PFSK-1 (cell line): ENCODE data around the gene PRELID3B.

Source experiments
- FOXP2 ChIP-seq: optimal IDR thresholded peaks from 2 replicates; pipeline ENCODE3; 2011; ENCODE audit warnings: borderline replicate concordance, control low read depth, inconsistent platforms; ENCODE audit not compliant: insufficient read depth; ENCODE audit errors: extremely low read length, extremely low read depth
- POLR2AphosphoS5 ChIP-seq: IDR thresholded peaks from 2 replicates; pipeline ENCODE4 v1.6.1; 2012; ENCODE audit warnings: low read depth, mild to moderate bottlenecking, control low read depth, low read length, moderate library complexity
- SIN3A ChIP-seq: IDR thresholded peaks from 2 replicates; pipeline ENCODE4 v1.6.1; 2012; ENCODE audit warnings: mild to moderate bottlenecking, low read length, moderate library complexity, borderline replicate concordance; ENCODE audit not compliant: insufficient read depth
- TAF1 ChIP-seq: IDR thresholded peaks from 2 replicates; pipeline ENCODE4 v1.6.1; 2012; ENCODE audit warnings: low read length, control low read depth, borderline replicate concordance; ENCODE audit not compliant: insufficient read depth
- TF ChIP-seq, protein P1 (sequence below), 2 experiments: IDR thresholded peaks; 2 replicates each; pipeline versions ENCODE4 v1.6.1 to v1.8.0; 2011 to 2012; ENCODE audit warnings: low read depth in 2 of 2, low read length in 2 of 2, control low read depth in 1 of 2, inconsistent platforms in 1 of 2, mild to moderate bottlenecking in 1 of 2, moderate library complexity in 1 of 2; ENCODE audit not compliant: insufficient read depth in 1 of 2

Gene PRELID3B

DNA sequence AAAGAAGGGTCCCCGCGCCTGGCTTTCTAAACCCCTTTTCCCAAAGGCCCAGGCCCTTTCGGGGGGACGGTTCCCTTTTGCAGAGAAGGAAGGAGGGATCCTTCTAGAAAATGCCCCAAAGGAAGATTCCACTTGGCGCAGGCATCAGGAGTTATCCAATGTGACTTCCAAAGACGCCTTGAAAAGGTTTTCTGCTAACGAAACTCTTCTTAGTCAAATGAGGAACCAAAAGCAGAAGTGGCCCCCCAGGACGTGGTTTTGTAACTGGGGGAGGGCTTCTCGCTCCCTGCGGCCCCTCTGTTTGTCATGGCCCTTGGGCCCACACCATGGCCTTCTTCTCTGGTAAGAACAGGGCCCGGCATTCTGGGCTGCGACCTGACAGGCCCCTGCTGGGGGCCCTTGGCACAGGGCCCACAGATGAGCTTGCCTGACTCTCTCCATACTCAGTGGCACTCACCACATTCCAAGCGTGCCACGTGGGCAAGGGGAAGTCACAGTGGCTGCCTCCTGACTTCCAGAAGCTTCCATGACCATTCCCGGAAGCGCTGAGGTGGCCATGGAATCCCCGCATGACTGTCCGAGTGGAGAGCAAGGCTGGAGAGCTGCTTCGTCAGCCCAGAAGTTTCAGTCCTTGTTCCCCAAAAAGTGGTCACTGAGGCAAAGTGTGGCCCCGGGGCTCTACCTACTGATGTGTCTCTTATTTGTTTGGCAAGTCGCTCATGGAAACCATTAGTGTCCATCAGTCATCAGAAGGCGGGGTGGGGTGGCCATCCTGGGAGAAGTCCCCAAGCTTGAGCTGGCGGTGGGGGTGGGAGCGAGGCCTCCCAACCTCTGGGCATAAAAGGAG is 34.7 kb downstream of the PRELID3B start:
- TF ChIP-seq TAF1: no peak
- TF ChIP-seq FOXP2: no peak
- TF ChIP-seq, protein P1, sequence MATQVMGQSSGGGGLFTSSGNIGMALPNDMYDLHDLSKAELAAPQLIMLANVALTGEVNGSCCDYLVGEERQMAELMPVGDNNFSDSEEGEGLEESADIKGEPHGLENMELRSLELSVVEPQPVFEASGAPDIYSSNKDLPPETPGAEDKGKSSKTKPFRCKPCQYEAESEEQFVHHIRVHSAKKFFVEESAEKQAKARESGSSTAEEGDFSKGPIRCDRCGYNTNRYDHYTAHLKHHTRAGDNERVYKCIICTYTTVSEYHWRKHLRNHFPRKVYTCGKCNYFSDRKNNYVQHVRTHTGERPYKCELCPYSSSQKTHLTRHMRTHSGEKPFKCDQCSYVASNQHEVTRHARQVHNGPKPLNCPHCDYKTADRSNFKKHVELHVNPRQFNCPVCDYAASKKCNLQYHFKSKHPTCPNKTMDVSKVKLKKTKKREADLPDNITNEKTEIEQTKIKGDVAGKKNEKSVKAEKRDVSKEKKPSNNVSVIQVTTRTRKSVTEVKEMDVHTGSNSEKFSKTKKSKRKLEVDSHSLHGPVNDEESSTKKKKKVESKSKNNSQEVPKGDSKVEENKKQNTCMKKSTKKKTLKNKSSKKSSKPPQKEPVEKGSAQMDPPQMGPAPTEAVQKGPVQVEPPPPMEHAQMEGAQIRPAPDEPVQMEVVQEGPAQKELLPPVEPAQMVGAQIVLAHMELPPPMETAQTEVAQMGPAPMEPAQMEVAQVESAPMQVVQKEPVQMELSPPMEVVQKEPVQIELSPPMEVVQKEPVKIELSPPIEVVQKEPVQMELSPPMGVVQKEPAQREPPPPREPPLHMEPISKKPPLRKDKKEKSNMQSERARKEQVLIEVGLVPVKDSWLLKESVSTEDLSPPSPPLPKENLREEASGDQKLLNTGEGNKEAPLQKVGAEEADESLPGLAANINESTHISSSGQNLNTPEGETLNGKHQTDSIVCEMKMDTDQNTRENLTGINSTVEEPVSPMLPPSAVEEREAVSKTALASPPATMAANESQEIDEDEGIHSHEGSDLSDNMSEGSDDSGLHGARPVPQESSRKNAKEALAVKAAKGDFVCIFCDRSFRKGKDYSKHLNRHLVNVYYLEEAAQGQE (IDR thresholded peaks at IDR 0.05; ENCODE audit: insufficient read depth in 1 of 2, low read depth in 2 of 2, low read length in 2 of 2): no peak
- TF ChIP-seq SIN3A: no peak

DNA sequence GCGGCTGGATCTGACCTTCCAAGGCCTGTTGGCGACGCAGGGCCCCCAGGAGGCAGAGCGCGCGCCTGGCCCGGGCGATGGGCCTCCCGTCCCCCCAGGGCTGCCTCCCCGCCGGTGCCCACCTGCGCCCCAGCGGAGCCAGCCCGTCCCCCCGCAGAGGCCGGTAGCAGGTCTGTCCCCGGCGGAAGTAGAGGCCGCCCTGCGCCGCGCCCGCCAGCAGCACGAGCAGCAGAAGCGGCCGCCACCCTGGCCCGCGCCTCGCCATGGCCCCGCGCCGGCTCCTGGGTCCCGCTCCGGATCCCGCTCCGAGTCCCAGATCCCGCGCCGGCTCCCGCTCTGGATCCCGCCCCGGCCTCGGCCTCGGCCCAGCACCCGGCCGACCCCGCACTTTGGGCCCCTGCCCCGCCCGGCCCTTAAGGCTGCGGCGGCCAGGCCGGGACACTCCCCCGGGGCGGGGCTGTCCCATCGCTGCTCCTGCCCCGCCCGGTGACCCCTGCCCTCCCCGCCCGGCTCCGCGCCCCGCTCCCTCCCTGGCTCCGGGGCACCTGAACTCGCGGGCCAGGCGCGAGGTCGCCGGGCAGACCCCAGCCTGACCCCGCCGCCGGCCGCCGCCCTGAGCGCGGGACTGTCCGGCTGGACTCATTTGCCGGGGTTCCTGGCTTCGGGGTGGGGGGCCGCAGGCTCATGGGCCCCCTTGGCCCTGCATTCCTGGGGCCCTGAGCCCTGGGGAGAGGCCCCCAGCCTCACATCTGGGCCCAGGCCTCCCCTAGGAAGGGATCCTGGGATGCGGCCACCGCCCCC is 35.5 kb downstream of the PRELID3B start, which contains the start of gene CTSZ:
CTSZ (minus strand) TSS at position 391 of the 801 bp plus-strand sequence; CDS start at position 265, 126 bp downstream.
- TF ChIP-seq POLR2AphosphoS5 (no peak), TAF1 (no peak), FOXP2 (no peak), SIN3A (no peak)
- TF ChIP-seq, protein P1 (IDR thresholded peaks at IDR 0.05; ENCODE audit: insufficient read depth in 1 of 2, low read depth in 2 of 2, low read length in 2 of 2): no peak

DNA sequence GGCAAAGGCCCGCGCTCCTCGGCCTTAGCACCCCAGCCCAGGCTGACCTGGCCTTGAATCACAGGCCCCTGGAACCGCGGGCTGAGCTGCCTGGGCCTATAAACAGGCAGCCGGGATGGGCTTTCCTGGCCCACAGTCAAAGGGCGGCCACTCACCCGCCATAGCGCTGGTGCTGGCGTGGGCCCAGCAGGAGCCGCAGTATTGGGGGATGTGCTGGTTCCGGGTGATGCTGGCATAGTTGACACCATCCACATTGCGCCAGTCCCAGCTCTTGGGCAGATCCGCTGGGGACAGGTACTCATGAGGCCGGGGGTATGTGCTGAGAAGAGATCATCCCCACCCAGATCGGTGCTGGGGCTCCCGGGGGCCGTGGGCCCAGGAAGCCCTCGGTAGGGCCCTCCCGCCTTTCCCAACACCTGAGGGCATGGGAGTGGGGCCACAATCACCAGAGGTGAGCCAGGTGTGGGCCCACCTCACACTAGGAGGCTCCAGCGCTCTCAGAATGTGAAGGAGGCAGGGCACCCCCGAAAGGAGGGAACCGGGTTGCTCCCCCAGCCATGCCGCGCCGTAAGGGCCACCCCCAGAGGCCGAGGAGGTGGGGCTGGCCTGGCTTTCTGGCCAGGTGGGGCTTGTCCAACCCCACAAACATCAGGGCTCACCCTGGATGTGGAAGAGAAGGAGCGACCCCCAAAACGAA is 36.3 kb downstream of the PRELID3B start:
- TF ChIP-seq POLR2AphosphoS5: no peak
- no peak for TF ChIP-seq SIN3A
- TF ChIP-seq TAF1: no peak
- no peak for TF ChIP-seq FOXP2

DNA sequence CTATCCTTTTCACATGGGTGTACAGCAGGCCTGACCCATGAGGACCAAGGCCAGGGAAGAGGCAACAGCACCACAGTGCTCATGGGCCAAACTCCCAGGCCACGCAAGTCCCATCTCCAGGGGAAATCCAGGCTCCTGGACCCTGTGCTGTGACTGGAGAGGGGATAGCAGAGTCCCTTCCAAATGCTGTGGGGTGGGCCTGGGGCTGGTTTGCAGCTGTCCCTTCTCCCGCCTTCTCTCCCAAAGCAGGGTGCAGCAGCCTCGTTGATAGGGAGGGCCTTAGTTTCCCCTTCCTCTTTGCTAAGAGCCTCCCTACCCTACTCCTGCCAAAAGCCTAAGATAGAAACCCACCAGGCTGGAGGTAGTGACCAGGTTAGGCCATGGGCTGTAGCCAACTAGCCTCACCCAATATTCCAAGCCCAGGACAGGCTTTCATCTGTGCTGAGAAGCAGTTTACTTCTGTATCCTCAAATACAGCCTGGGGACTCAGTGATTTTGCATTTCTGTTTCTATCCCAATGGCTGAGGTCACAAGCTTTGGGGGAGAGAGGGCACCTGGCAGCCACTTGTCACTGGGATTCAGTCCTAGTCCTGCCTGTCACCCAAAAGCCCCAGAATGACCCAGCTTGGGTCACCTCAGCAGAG is 36.9 kb downstream of the PRELID3B start:
- TF ChIP-seq, protein P1 (IDR thresholded peaks at IDR 0.05; ENCODE audit: insufficient read depth in 1 of 2, low read depth in 2 of 2, low read length in 2 of 2): no peak
- TF ChIP-seq TAF1 (no peak), SIN3A (no peak), POLR2AphosphoS5 (no peak), FOXP2 (no peak)

DNA sequence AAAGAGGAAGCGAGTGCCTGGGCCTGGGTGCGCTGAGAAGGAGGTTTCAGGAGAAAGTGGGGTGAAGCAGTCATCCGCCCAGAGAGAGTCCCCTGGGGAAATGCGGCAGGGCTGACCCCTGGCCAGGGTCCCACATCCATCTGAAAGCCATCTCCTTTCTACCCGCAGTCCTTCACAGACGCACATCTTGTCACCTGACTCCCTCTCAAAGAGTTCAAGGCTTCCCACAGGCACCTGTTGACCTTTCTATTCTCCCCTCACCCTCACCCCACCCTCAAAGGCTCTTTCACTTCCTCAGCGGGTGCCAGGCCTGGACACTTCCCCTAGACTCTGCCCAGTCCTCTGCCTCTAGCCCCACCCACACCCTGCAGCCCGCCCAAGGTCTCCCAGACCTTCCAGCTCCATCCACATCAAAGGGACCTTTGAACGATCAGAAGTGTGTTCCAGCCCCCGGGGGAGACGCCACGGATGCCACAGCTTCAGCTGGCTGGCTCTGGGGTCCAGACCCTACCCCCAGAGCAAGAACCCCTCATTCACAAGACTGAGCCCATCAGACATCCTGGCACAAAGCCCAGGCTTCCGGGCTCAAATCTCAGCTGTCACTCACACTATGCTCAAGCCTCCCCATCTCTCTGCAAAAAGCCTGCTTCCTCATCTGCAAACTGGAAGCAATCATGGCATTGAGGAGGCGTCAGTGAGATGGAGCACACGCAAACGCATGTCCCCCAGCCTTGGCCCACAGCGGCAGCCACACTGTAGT is 37.6 kb downstream of the PRELID3B start:
- no peak for TF ChIP-seq TAF1
- TF ChIP-seq POLR2AphosphoS5: no peak
- TF ChIP-seq, protein P1 (IDR thresholded peaks at IDR 0.05; ENCODE audit: insufficient read depth in 1 of 2, low read depth in 2 of 2, low read length in 2 of 2): no peak
